CD14-positive monocyte (primary cell): ENCODE data around the gene PCNA. TPM values are rescaled to one million over a fixed set of nuclear protein-coding genes. Genes with fewer than 3 reads are reported as not detected.
A peak's percentile ranks its signal among the peaks of the same experiment; 100 is the strongest.

Experiments
- DNase-seq, 3 donors: peaks; one replicate each; pipeline ENCODE4 v3.0.0-alpha.2; 2011 to 2022
- H2AFZ ChIP-seq: 2 replicates; pipeline ENCODE4 v1.6.0; 2012; ENCODE audit warnings: mild to moderate bottlenecking, low read depth, low read length, inconsistent platforms; ENCODE audit not compliant: insufficient read depth, poor library complexity, severe bottlenecking
- H3K27ac ChIP-seq, 2 donors: 1 replicate in 1 of 2; 2 replicates in 1 of 2; pipeline ENCODE4 v1.5.1; 2012 to 2013; ENCODE audit warnings: low read length in 2 of 2, control low read depth in 1 of 2, inconsistent platforms in 1 of 2, low read depth in 1 of 2, mild to moderate bottlenecking in 1 of 2
- H3K27me3 ChIP-seq, 2 donors: one replicate each; pipeline versions ENCODE4 v1.6.0 to v1.6.1; 2011 to 2013; ENCODE audit warnings: low read length in 2 of 2; ENCODE audit not compliant: control insufficient read depth in 2 of 2, insufficient read depth in 2 of 2
- H3K36me3 ChIP-seq, 2 donors: replicated peaks in 1 of 2; 1 replicate in 1 of 2; 2 replicates in 1 of 2; pipeline versions ENCODE4 v1.5.1 to v1.6.1; 2012 to 2013; ENCODE audit warnings: low read length in 2 of 2, control low read depth in 1 of 2, inconsistent platforms in 1 of 2, mild to moderate bottlenecking in 1 of 2; ENCODE audit not compliant: insufficient read depth in 2 of 2, control insufficient read depth in 1 of 2
- H3K4me1 ChIP-seq, 2 donors: 1 replicate in 1 of 2; 2 replicates in 1 of 2; pipeline versions ENCODE4 v1.5.1 to v1.6.1; 2012 to 2013; ENCODE audit warnings: low read length in 2 of 2, control low read depth in 1 of 2, inconsistent platforms in 1 of 2, mild to moderate bottlenecking in 1 of 2, moderate library complexity in 1 of 2; ENCODE audit not compliant: insufficient read depth in 2 of 2, control insufficient read depth in 1 of 2
- H3K4me2 ChIP-seq: replicated peaks from 2 replicates; pipeline ENCODE3; 2012; ENCODE audit warnings: low read length, moderate library complexity, mild to moderate bottlenecking; ENCODE audit not compliant: poor library complexity, severe bottlenecking; ENCODE audit errors: extremely low read depth
- H3K4me3 ChIP-seq, 3 experiments: fragments of 200-600 bp in 1 of 3; sonication (generic) in 1 of 3; replicated peaks in 1 of 3; 1 replicate in 2 of 3; 2 replicates in 1 of 3; pipeline ENCODE4 v1.5.1; 2011 to 2013; ENCODE audit warnings: low read length in 3 of 3, mild to moderate bottlenecking in 3 of 3, control low read depth in 2 of 3, low read depth in 2 of 3, inconsistent platforms in 1 of 3, moderate library complexity in 1 of 3
- H3K79me2 ChIP-seq: 2 replicates; pipeline ENCODE4 v1.6.0; 2012; ENCODE audit warnings: mild to moderate bottlenecking, control low read depth, inconsistent platforms, low read length, moderate library complexity; ENCODE audit not compliant: insufficient read depth
- H3K9ac ChIP-seq: 2 replicates; pipeline ENCODE4 v1.6.0; 2017; ENCODE audit warnings: low read length, mild to moderate bottlenecking; ENCODE audit not compliant: insufficient read depth, poor library complexity, severe bottlenecking
- H3K9me3 ChIP-seq, 2 donors: replicated peaks in 1 of 2; 1 replicate in 1 of 2; 2 replicates in 1 of 2; pipeline versions ENCODE4 v1.5.1 to v1.6.1; 2012 to 2013; ENCODE audit warnings: low read length in 2 of 2, control low read depth in 1 of 2; ENCODE audit not compliant: control insufficient read depth in 1 of 2, insufficient read depth in 1 of 2
- H4K20me1 ChIP-seq: 2 replicates; pipeline ENCODE4 v1.6.0; 2012; ENCODE audit warnings: mild to moderate bottlenecking, low read length, control low read depth, moderate library complexity; ENCODE audit not compliant: insufficient read depth
- H3K27ac Mint-ChIP-seq, 7 donors: one replicate each; pipeline ENCODE4 v1.8.0; 2020; ENCODE audit warnings: mild to moderate bottlenecking in 7 of 7, mixed read lengths in 7 of 7, moderate library complexity in 6 of 7, inconsistent platforms in 2 of 7
- H3K27me3 Mint-ChIP-seq, 3 donors: one replicate each; pipeline ENCODE4 v1.8.0; 2021 to 2022; ENCODE audit warnings: low read depth in 3 of 3, mild to moderate bottlenecking in 3 of 3, mixed read lengths in 3 of 3, moderate library complexity in 3 of 3, inconsistent platforms in 1 of 3
- H3K36me3 Mint-ChIP-seq, 2 donors: one replicate each; pipeline ENCODE4 v1.8.0; 2020; ENCODE audit warnings: mixed read lengths in 2 of 2, inconsistent platforms in 1 of 2, mild to moderate bottlenecking in 1 of 2
- H3K4me1 Mint-ChIP-seq: one replicate; pipeline ENCODE4 v1.8.0; 2020; ENCODE audit warnings: mild to moderate bottlenecking, mixed read lengths
- H3K4me3 Mint-ChIP-seq, 2 donors: one replicate each; pipeline ENCODE4 v1.8.0; 2020; ENCODE audit warnings: mild to moderate bottlenecking in 2 of 2, mixed read lengths in 2 of 2, moderate library complexity in 1 of 2
- H3K9me3 Mint-ChIP-seq, 7 donors: one replicate each; pipeline ENCODE4 v1.8.0; 2020 to 2022; ENCODE audit warnings: mixed read lengths in 7 of 7, mild to moderate bottlenecking in 6 of 7, moderate library complexity in 6 of 7, inconsistent platforms in 2 of 7
- WGBS: methylation state at CpG from one replicate; pipeline ENCODE4 v1.1.5; 2013; ENCODE audit warnings: missing lambda C conversion rate; ENCODE audit not compliant: insufficient coverage; 5-methylcytosine and 5-hydroxymethylcytosine counted together
- intact Hi-C, 2 donors: fragments of 100-400 bp; cut with micrococcal nuclease; formaldehyde crosslinking; loops; one replicate each; pipeline versions ENCODE4 v1.15.0 to v1.15.1; 2023
- polyA plus RNA-seq, 3 donors: library from polyadenylated mRNA; depleted of rRNA in 1 of 3; unstranded in 2 of 3; stranded (reverse) in 1 of 3; fragments of 300-500 nt in 2 of 3; fragments of >200 nt in 1 of 3; fragmentation: Illumina TruSeq in 2 of 3; gene quantifications; 1 replicate in 2 of 3; 2 replicates in 1 of 3; pipeline ENCODE4 v1.2.3, GENCODE V29; 2012 to 2021
- TF ChIP-seq, protein P1 (sequence below): fragments of 200-600 bp; IDR thresholded peaks from one replicate; pipeline ENCODE4 v1.8.0; 2022; ENCODE audit warnings: antibody characterized with exemption, mild to moderate bottlenecking

Gene PCNA
- polyA plus RNA-seq, 3 donors, result 27.9 to 35.0 (median 30.8) TPM

DNA sequence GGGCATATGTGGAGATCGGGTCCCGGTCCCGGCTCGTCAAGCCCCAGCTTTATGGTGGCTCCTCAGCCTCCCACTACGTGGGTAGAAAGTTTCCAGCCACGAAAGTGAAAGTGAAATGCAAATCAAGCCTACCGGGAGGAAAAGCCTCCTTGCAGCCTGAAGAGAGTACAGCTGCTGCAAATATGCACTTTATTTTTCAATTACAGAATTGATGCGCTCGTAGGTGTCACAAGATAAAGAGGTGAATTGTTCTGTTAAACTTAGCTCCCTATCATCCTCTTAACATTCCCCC, 373 bp upstream of the PCNA start:
- Histone ChIP-seq H3K36me3 (peaks cover 8 to 26% of the 10 kb centered on the region in 2 donors), H3K4me2 (peak overlapping the region; percentile 98), H3K4me3 (peak overlapping the region; percentile 75 to 99 (median 97)), H3K9ac (peak overlapping the region; percentile 64), H3K27ac (peak overlapping the region; percentile 83 to 88), H3K9me3 (no peaks in the 10 kb centered on the region), H3K79me2 (peaks cover 46% of the 10 kb centered on the region), H3K27me3 (no peaks in the 10 kb centered on the region), H2AFZ (peak overlapping the region; percentile 98), H3K4me1 (peaks cover 18 to 33% of the 10 kb centered on the region in 2 donors), H4K20me1 (peaks cover 13% of the 10 kb centered on the region)
- Mint-ChIP-seq H3K4me3 (peak overlapping the region; percentile 93 to 95), H3K27ac (peak overlapping the region; percentile 88 to 96 (median 94)), H3K27me3 (peaks cover 0 to 2% (median 0%) of the 10 kb centered on the region in 3 donors), H3K36me3 (peaks cover 9 to 15% of the 10 kb centered on the region in 2 donors), H3K4me1 (peaks cover 34% of the 10 kb centered on the region), H3K9me3 (no peaks in the 10 kb centered on the region)
- TF ChIP-seq, protein P1, sequence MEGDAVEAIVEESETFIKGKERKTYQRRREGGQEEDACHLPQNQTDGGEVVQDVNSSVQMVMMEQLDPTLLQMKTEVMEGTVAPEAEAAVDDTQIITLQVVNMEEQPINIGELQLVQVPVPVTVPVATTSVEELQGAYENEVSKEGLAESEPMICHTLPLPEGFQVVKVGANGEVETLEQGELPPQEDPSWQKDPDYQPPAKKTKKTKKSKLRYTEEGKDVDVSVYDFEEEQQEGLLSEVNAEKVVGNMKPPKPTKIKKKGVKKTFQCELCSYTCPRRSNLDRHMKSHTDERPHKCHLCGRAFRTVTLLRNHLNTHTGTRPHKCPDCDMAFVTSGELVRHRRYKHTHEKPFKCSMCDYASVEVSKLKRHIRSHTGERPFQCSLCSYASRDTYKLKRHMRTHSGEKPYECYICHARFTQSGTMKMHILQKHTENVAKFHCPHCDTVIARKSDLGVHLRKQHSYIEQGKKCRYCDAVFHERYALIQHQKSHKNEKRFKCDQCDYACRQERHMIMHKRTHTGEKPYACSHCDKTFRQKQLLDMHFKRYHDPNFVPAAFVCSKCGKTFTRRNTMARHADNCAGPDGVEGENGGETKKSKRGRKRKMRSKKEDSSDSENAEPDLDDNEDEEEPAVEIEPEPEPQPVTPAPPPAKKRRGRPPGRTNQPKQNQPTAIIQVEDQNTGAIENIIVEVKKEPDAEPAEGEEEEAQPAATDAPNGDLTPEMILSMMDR, result no peak
- no peak for DNase-seq
- intact Hi-C loops, result no loop called here
- 0% methylated on average over 6 of the region's 9 CpGs for WGBS

DNA sequence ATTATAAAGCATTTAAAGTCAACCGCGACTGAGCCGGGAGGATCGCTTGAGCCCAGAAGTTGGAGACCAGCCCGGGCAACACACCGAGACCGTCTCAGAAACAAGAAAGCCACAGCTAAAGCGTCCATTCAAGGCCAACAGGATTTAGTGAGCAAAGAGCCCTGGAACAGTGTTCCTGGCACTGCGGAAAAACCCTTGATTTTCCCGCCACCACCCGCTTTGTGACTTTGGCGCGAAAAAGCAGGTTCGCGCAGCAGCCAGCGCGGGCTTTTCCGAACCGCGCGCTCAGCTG, 669 bp downstream of the PCNA start:
- peak overlapping the region; percentile 93 to 95 for H3K4me3 Mint-ChIP-seq

More for the DNA sequence above, 669 bp downstream of the PCNA start:
- peak overlapping the region in 1 of 2 donors; percentile 88 for H3K27ac ChIP-seq
- peak overlapping the region; percentile 64 for H3K9ac ChIP-seq
- H3K79me2 ChIP-seq, result peaks cover 54% of the 10 kb centered on the region
- peak overlapping the region; percentile 75 to 99 (median 97) for H3K4me3 ChIP-seq
- TF ChIP-seq, protein P1, result no peak
- peaks cover 13 to 35% of the 10 kb centered on the region in 2 donors for H3K36me3 ChIP-seq
- peak overlapping the region; percentile 98 for H3K4me2 ChIP-seq
- peak overlapping the region; percentile 98 for H2AFZ ChIP-seq
- peaks cover 18 to 33% of the 10 kb centered on the region in 2 donors for H3K4me1 ChIP-seq
- no peaks in the 10 kb centered on the region for H3K9me3 ChIP-seq
- H4K20me1 ChIP-seq, result peaks cover 13% of the 10 kb centered on the region
- intact Hi-C loops, result loop anchor here in 1 of 2 donors (1.0 kb wide), 1 partner anchor 9 kb away; no protein-coding TSS in a partner anchor
- Mint-ChIP-seq H3K9me3 (no peaks in the 10 kb centered on the region), H3K27ac (peak overlapping the region in 6 of 7 donors; percentile 26 to 96 (median 85)), H3K4me1 (peaks cover 34% of the 10 kb centered on the region), H3K36me3 (peaks cover 17 to 22% of the 10 kb centered on the region in 2 donors), H3K27me3 (no peaks in the 10 kb centered on the region)
- no peaks in the 10 kb centered on the region for H3K27me3 ChIP-seq
- no peak for DNase-seq
- WGBS, result 0% methylated on average over 21 of the region's 21 CpGs
